ENCODE data around the gene YKT6.

YKT6 gene

GRCh38 chr7:44232901-44233715 is 32.3 kb downstream of the YKT6 start:
- Mint-ChIP-seq H3K36me3 (ENCODE audit: low read depth) (no peaks in the 10 kb centered on the region), H3K4me1 (ENCODE audit: low read depth) (peaks cover 9% of the 10 kb centered on the region), H3K4me3 (no peak overlapping the region), H3K9me3 (no peaks in the 10 kb centered on the region), H3K27me3 (no peaks in the 10 kb centered on the region), H3K27ac (no peak overlapping the region)
- intact Hi-C loops (cut with micrococcal nuclease), result no loop called here

GRCh38 chr7:44235066-44235465 is 34.3 kb downstream of the YKT6 start:
- intact Hi-C loops (cut with micrococcal nuclease), result no loop called here
- Mint-ChIP-seq H3K36me3 (ENCODE audit: low read depth) (no peaks in the 10 kb centered on the region), H3K4me3 (no peak overlapping the region), H3K4me1 (ENCODE audit: low read depth) (peaks cover 9% of the 10 kb centered on the region), H3K27me3 (no peaks in the 10 kb centered on the region), H3K9me3 (no peaks in the 10 kb centered on the region), H3K27ac (no peak overlapping the region)

DNA sequence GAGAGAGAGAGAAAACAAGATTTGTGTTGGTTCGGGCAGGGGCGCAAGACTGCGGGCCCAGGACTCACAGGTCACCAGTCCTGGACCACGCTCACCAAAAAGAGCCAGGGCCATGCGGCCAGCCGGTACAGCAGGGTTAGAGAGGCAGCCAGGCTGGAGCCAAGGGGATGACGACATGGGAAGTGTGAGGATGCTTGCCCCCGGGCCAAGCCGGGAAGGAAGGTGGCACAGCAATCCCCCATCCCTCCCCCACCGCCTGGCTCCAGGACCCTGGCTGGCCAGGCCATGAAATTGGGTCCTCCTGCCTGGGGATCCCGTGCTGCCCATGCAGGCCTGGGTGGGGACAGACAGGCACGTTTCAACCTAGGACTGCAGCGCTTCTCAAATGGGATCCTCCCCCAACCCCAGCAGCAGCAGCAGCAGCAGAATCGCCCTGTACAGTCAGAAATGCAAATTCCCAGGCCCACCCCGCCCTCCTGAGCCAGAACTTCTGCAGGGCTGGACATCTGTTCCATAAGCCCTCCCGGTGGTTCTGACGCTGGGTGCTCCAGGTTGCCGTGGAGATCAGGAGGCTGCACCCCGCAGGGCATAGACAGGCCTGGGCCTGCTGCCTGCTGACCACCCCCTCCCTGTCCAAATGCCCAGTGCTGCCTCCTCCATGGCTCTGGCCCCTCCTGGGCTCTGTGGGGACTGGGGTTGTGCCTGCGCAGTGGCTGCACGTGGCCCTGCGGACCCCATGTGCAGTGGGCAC is 35.0 kb downstream of the YKT6 start:
- Mint-ChIP-seq H3K4me1 (ENCODE audit: low read depth) (peaks cover 11% of the 10 kb centered on the region), H3K27ac (peak overlapping the region; percentile 43), H3K4me3 (no peak overlapping the region), H3K36me3 (ENCODE audit: low read depth) (no peaks in the 10 kb centered on the region), H3K9me3 (no peaks in the 10 kb centered on the region), H3K27me3 (no peaks in the 10 kb centered on the region)
- intact Hi-C loops (cut with micrococcal nuclease), result no loop called here

- intact Hi-C loops (cut with micrococcal nuclease), result no loop called here
- Mint-ChIP-seq H3K27me3 (no peaks in the 10 kb centered on the region), H3K4me3 (no peak overlapping the region), H3K4me1 (ENCODE audit: low read depth) (peaks cover 15% of the 10 kb centered on the region), H3K27ac (peak overlapping the region; percentile 43), H3K9me3 (no peaks in the 10 kb centered on the region), H3K36me3 (ENCODE audit: low read depth) (no peaks in the 10 kb centered on the region)
Measured at GRCh38 chr7:44236333-44236728, 35.6 kb downstream of the YKT6 start.

- H3K4me1 Mint-ChIP-seq (ENCODE audit: low read depth), result peaks cover 15% of the 10 kb centered on the region
- no peaks in the 10 kb centered on the region for H3K36me3 Mint-ChIP-seq (ENCODE audit: low read depth)
- H3K27ac Mint-ChIP-seq, result no peak overlapping the region
- H3K4me3 Mint-ChIP-seq, result no peak overlapping the region
- H3K27me3 Mint-ChIP-seq, result peaks cover 6% of the 10 kb centered on the region
- no peaks in the 10 kb centered on the region for H3K9me3 Mint-ChIP-seq
- intact Hi-C loops (cut with micrococcal nuclease), result no loop called here
Measured at GRCh38 chr7:44237696-44238095, 36.9 kb downstream of the YKT6 start.

DNA sequence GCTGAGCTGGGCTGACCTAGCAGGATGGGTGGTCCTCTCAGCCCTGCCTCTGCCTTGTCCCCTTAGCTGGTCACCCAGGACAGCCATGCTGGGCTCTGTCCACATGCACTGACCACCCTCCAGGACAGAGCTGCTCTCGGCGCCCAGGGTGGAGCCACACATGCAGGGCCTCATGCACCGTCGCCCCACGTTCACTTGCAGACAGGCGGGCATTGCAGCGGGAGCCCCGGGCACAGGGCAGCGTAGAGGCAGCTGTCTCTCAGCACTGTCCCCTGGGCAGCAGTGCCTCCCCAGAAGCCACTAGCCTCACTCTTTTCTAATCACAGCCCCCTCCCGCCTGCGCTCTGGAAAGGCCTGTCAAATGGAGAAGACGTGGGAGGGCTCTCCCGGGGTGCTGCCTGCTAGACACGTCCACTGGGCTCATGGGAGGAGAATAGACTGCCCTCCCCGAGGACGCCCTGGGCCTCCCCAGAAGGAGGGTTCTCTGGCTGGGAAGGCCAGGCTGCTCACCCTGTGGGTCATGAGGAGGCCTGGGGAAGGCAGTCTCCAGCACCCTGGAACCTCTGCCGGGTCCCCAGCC is 37.4 kb downstream of the YKT6 start:
- Mint-ChIP-seq H3K27me3 (peaks cover 6% of the 10 kb centered on the region), H3K27ac (no peak overlapping the region), H3K4me1 (ENCODE audit: low read depth) (peaks cover 15% of the 10 kb centered on the region), H3K36me3 (ENCODE audit: low read depth) (no peaks in the 10 kb centered on the region), H3K9me3 (no peaks in the 10 kb centered on the region), H3K4me3 (no peak overlapping the region)
- intact Hi-C loops (cut with micrococcal nuclease), result no loop called here

GRCh38 chr7:44239361-44239760 is 38.6 kb downstream of the YKT6 start:
- Mint-ChIP-seq H3K27me3 (peaks cover 6% of the 10 kb centered on the region), H3K36me3 (ENCODE audit: low read depth) (no peaks in the 10 kb centered on the region), H3K4me1 (ENCODE audit: low read depth) (peaks cover 16% of the 10 kb centered on the region), H3K27ac (no peak overlapping the region), H3K4me3 (no peak overlapping the region), H3K9me3 (no peaks in the 10 kb centered on the region)
- intact Hi-C loops (cut with micrococcal nuclease), result no loop called here

GRCh38 chr7:44240376-44240775 is 39.6 kb downstream of the YKT6 start:
- H3K9me3 Mint-ChIP-seq, result no peaks in the 10 kb centered on the region
- peak overlapping the region; percentile 13 for H3K27ac Mint-ChIP-seq
- H3K36me3 Mint-ChIP-seq (ENCODE audit: low read depth), result no peaks in the 10 kb centered on the region
- no peak overlapping the region for H3K4me3 Mint-ChIP-seq
- H3K27me3 Mint-ChIP-seq, result peaks cover 6% of the 10 kb centered on the region
- H3K4me1 Mint-ChIP-seq (ENCODE audit: low read depth), result peaks cover 21% of the 10 kb centered on the region
- intact Hi-C loops (cut with micrococcal nuclease), result no loop called here

GRCh38 chr7:44240983-44241510 is 40.3 kb downstream of the YKT6 start:
- intact Hi-C loops (cut with micrococcal nuclease), result loop anchor here (1.0 kb wide), 2 partner anchors 236 to 324 kb away; no protein-coding TSS in a partner anchor
- Mint-ChIP-seq H3K27me3 (peaks cover 8% of the 10 kb centered on the region), H3K36me3 (ENCODE audit: low read depth) (no peaks in the 10 kb centered on the region), H3K9me3 (no peaks in the 10 kb centered on the region), H3K4me1 (ENCODE audit: low read depth) (peaks cover 21% of the 10 kb centered on the region), H3K27ac (peak overlapping the region; percentile 13), H3K4me3 (peak overlapping the region; percentile 11)

- H3K36me3 Mint-ChIP-seq (ENCODE audit: low read depth), result no peaks in the 10 kb centered on the region
- no peak overlapping the region for H3K27ac Mint-ChIP-seq
- peaks cover 12% of the 10 kb centered on the region for H3K4me1 Mint-ChIP-seq (ENCODE audit: low read depth)
- H3K9me3 Mint-ChIP-seq, result no peaks in the 10 kb centered on the region
- H3K27me3 Mint-ChIP-seq, result peaks cover 8% of the 10 kb centered on the region
- no peak overlapping the region for H3K4me3 Mint-ChIP-seq
- intact Hi-C loops (cut with micrococcal nuclease), result no loop called here
Measured at GRCh38 chr7:44242091-44242490, 41.3 kb downstream of the YKT6 start.

- H3K4me3 Mint-ChIP-seq, result no peak overlapping the region
- intact Hi-C loops (cut with micrococcal nuclease), result no loop called here
- H3K36me3 Mint-ChIP-seq (ENCODE audit: low read depth), result no peaks in the 10 kb centered on the region
- H3K4me1 Mint-ChIP-seq (ENCODE audit: low read depth), result peaks cover 18% of the 10 kb centered on the region
- H3K27ac Mint-ChIP-seq, result no peak overlapping the region
- H3K27me3 Mint-ChIP-seq, result peaks cover 8% of the 10 kb centered on the region
- H3K9me3 Mint-ChIP-seq, result no peaks in the 10 kb centered on the region
Measured at GRCh38 chr7:44244282-44244681, 43.5 kb downstream of the YKT6 start.

DNA sequence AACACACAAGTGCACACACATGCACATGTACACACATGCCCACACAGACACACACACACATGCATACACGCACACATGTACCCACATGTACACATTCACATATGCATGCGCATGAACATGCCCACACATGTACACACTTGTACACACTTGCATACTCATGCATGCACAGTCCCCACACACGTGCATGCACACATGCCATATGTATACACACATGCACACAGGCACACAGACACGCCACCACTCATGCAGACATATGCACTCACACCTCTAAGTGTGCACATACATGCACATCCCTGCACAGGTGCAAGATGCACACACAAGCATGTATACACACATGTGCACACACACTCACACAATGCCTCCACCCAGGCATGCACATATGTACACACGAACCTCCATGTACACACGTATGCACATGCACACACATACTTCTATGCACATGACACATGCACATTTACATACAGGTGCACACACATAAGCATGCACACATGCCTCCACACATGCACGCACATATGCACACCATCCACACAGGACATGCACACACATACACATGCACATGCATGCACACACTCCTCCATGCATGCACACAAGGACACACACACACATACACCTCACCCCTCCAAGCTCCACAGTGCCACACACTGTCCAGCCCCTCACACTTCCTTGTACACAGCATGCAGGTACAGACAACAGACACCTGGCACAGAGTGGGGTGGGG is 45.8 kb downstream of the YKT6 start:
- Mint-ChIP-seq H3K36me3 (ENCODE audit: low read depth) (no peaks in the 10 kb centered on the region), H3K9me3 (no peaks in the 10 kb centered on the region), H3K4me3 (no peak overlapping the region), H3K4me1 (ENCODE audit: low read depth) (peaks cover 19% of the 10 kb centered on the region), H3K27me3 (peaks cover 10% of the 10 kb centered on the region), H3K27ac (no peak overlapping the region)
- intact Hi-C loops (cut with micrococcal nuclease), result no loop called here

DNA sequence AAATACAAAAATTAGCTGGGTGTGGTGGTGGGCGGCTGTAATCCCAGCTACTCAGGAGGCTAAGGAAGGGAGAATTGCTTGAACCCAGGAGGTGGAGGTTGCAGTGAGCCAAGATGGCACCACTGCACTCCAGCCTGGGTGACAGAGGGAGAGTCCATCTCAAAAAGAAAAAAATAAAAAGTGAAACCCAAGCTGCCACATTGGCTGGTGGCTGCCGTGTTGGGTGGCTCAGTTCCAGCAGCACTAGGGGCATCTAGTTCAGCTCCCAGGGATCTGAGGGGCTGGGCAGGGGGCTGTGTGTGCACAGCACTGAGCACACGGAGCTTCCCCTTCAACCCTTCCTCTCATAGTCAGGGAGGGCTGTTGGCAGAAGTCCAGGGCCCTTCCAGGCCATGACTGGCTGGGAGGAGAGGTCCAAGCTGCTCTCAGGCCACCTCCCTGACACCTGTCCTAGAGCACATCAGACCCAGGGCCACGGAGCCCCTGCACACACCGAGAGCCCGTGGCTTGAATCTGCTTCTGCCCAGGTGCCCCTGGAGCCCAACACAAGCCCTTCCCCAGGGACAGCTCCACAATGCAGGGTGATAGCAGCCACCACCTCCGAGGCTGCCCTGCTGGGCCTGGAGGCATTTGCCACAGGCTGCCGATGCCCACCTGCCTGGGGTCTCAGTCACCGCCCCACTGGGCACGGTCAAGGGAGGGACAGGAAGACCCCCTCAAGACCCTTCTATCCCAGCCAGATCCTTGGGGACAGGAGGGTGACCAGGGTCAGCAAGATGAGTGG is 47.3 kb downstream of the YKT6 start:
- Mint-ChIP-seq H3K4me3 (no peak overlapping the region), H3K9me3 (no peaks in the 10 kb centered on the region), H3K27ac (no peak overlapping the region), H3K4me1 (ENCODE audit: low read depth) (peaks cover 23% of the 10 kb centered on the region), H3K27me3 (peaks cover 4% of the 10 kb centered on the region), H3K36me3 (ENCODE audit: low read depth) (no peaks in the 10 kb centered on the region)
- intact Hi-C loops (cut with micrococcal nuclease), result no loop called here

All from dendritic cell treated with granulocyte-macrophage colony-stimulating factor and Interleukin-4, amounts not matched to agents 40 ng/mL and 50 ng/mL, for 4 days (primary cell).